Subcutaneous abdominal adipose tissue (tissue), 5 donors: ENCODE data around the gene TCF4.
A peak's percentile ranks its signal among the peaks of the same experiment; 100 is the strongest.

Experiments
- H3K27ac ChIP-seq: one replicate; pipeline ENCODE4 v1.7.0; 2013; ENCODE audit warnings: low read depth, mild to moderate bottlenecking, inconsistent platforms, low read length, moderate library complexity
- H3K27me3 ChIP-seq, 5 donors: one replicate each; pipeline ENCODE4 v1.7.0; 2013; ENCODE audit warnings: low read length in 5 of 5, inconsistent platforms in 1 of 5; ENCODE audit not compliant: control insufficient read depth in 5 of 5, insufficient read depth in 4 of 5
- H3K36me3 ChIP-seq, 5 donors: one replicate each; pipeline ENCODE4 v1.7.0; 2013; ENCODE audit warnings: low read length in 5 of 5; ENCODE audit not compliant: control insufficient read depth in 5 of 5, insufficient read depth in 5 of 5
- H3K4me1 ChIP-seq, 5 donors: one replicate each; pipeline ENCODE4 v1.7.0; 2013; ENCODE audit warnings: low read length in 5 of 5, mild to moderate bottlenecking in 3 of 5, moderate library complexity in 1 of 5; ENCODE audit not compliant: control insufficient read depth in 5 of 5, insufficient read depth in 5 of 5
- H3K4me3 ChIP-seq, 5 donors: one replicate each; pipeline ENCODE4 v1.7.0; 2013; ENCODE audit warnings: low read length in 5 of 5, low read depth in 1 of 5
- H3K9ac ChIP-seq, 5 donors: one replicate each; pipeline ENCODE4 v1.7.0; 2013; ENCODE audit warnings: low read length in 5 of 5, mild to moderate bottlenecking in 4 of 5, moderate library complexity in 3 of 5
- H3K9me3 ChIP-seq, 5 donors: one replicate each; pipeline ENCODE4 v1.7.0; 2013; ENCODE audit warnings: low read length in 5 of 5; ENCODE audit not compliant: control insufficient read depth in 5 of 5
- donor health status: healthy.
- donor health status: healthy.
- donor health status: healthy.
- donor health status: healthy.
- donor health status: healthy.

TCF4 gene

GRCh38 chr18:55309249-55309648 lies 278.7 kb downstream of the TCF4 start:
- Histone ChIP-seq H3K9me3 (no peaks in the 10 kb centered on the region), H3K36me3 (peaks cover 0 to 7% (median 0%) of the 10 kb centered on the region in 5 donors), H3K4me3 (no peak overlapping the region), H3K9ac (no peak overlapping the region), H3K4me1 (peaks cover 0 to 37% (median 16%) of the 10 kb centered on the region in 5 donors), H3K27me3 (no peaks in the 10 kb centered on the region), H3K27ac (no peak overlapping the region)

DNA sequence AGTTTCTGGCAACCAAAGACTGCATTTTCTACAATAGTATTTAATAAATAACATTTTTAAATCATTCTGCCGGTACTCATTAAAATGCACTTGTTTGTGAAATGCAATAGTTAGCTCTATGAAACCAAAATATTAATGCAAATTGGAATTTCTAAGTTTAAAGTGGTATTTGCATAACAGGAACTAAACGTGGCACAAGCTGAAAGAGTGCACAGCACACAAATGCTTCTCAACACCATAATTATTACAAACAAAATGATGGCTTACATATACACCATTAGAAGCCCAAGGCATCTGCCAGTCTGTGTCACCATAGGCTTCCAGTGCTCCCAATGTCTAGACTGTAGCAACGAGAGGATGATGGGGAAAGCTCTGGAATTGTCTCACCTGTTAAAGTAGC lies 280.5 kb downstream of the TCF4 start:
- H3K4me3 ChIP-seq, result no peak overlapping the region
- H3K4me1 ChIP-seq, result peaks cover under 1 to 45% (median 19%) of the 10 kb centered on the region in 5 donors
- H3K36me3 ChIP-seq, result peaks cover 0 to 7% (median 0%) of the 10 kb centered on the region in 5 donors
- H3K9ac ChIP-seq, result no peak overlapping the region
- H3K27me3 ChIP-seq, result no peaks in the 10 kb centered on the region
- H3K9me3 ChIP-seq, result no peaks in the 10 kb centered on the region
- H3K27ac ChIP-seq, result no peak overlapping the region

- H3K9ac ChIP-seq, result no peak overlapping the region
- H3K27me3 ChIP-seq, result no peaks in the 10 kb centered on the region
- H3K9me3 ChIP-seq, result no peaks in the 10 kb centered on the region
- H3K4me3 ChIP-seq, result no peak overlapping the region
- H3K36me3 ChIP-seq, result peaks cover 0 to 7% (median 0%) of the 10 kb centered on the region in 5 donors
- H3K4me1 ChIP-seq, result peaks cover 5 to 47% (median 26%) of the 10 kb centered on the region in 5 donors
- no peak overlapping the region for H3K27ac ChIP-seq
Observed at GRCh38 chr18:55306359-55307024, 281.5 kb downstream of the TCF4 start.

DNA sequence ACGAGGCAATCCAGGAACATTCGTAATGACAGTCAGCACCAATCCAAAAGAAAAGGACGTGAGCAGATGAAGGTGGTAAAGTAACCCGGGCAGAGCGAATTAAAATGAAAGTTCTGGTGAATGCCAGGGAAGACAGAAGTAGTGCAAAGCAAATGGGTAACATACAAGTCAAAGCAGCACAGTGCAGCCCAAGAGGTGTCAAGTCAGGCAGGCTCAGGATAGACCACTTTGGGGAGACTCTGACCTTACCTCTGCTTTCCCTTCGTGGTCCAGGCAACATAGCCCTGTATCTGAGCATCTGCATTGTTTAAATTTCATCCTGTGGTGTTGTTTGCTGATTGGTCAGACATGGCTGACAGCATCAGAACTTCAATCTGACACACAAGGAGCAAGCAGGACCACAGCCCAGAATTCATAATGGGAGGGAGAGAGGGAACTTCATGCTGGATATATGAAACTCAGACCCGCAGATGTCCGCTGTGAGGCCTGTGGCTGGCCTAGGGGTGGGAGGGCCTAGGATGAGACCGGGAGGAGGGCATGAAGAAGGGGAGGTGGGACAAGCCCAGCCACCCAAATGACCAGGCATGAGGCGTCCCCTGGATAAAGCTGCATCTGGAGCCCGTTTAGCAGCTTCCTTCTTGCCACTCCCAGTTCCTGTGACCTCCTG lies 285.7 kb downstream of the TCF4 start:
- H3K27ac ChIP-seq, result peak overlapping the region; percentile 42
- H3K36me3 ChIP-seq, result no peaks in the 10 kb centered on the region
- H3K4me3 ChIP-seq, result peak overlapping the region; percentile 6 to 62 (median 41)
- peak overlapping the region in 3 of 5 donors; percentile 1 to 59 (median 9) for H3K9ac ChIP-seq
- H3K4me1 ChIP-seq, result peaks cover 7 to 58% (median 37%) of the 10 kb centered on the region in 5 donors
- no peaks in the 10 kb centered on the region for H3K27me3 ChIP-seq
- H3K9me3 ChIP-seq, result no peaks in the 10 kb centered on the region

DNA sequence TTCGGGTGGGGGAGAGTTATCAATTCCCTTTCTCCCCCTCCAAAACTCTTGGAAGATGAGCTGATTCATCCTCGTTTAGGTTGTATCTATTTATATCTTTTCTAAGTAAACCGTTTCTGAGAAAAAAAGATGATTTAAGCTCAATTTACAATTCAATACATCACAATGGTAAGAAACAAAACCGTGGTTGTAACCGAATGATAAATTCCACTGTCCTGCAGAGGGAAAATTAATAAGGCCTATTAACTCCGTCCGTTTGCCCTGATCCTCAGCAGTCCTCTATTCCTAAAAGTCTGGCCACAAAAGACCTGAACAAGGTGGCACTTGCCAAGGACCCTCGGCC lies 286.2 kb downstream of the TCF4 start:
- peak overlapping the region in 3 of 5 donors; percentile 1 to 59 (median 9) for H3K9ac ChIP-seq
- no peaks in the 10 kb centered on the region for H3K27me3 ChIP-seq
- no peaks in the 10 kb centered on the region for H3K9me3 ChIP-seq
- peak overlapping the region; percentile 42 for H3K27ac ChIP-seq
- H3K36me3 ChIP-seq, result no peaks in the 10 kb centered on the region
- H3K4me3 ChIP-seq, result peak overlapping the region; percentile 6 to 62 (median 41)
- H3K4me1 ChIP-seq, result peaks cover 7 to 59% (median 35%) of the 10 kb centered on the region in 5 donors

DNA sequence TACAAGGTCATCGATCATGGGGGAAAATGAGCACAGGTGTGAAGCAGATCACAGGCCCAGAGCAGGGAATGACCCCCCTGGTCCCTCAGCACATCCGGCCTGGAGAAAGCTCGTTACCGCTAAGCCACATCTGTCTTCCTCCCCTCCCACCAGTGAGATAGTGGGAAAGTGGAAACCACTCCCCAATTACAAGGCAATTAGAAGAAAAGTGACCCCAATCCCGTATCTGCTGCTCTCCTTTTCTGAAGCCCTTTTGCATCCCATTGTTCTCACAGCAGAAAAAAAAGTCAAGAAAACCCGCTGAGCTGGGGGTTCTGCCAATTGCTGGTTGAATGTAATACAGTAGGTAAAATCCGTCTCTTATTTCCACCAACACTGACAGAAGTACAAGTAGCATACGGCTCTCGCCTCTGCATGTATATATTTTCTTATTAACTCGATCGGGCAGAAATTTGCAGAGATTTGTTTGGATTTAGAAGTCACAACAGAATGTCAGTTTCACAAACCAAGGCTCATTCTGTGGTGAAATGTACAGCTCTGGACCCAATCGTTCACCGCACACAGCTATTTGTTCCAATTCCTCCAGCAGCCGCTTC lies 287.0 kb downstream of the TCF4 start:
- H3K4me3 ChIP-seq, result peak overlapping the region in 4 of 5 donors; percentile 39 to 42 (median 40)

GRCh38 chr18:55300421-55300935 lies 287.5 kb downstream of the TCF4 start:
- Histone ChIP-seq H3K9me3 (no peaks in the 10 kb centered on the region), H3K27me3 (no peaks in the 10 kb centered on the region), H3K27ac (no peak overlapping the region), H3K9ac (peak overlapping the region in 1 of 5 donors; percentile 23), H3K4me1 (peaks cover 7 to 59% (median 27%) of the 10 kb centered on the region in 5 donors), H3K36me3 (no peaks in the 10 kb centered on the region), H3K4me3 (peak overlapping the region in 4 of 5 donors; percentile 39 to 42 (median 40))

More for the DNA sequence above, 287.0 kb downstream of the TCF4 start:
- Histone ChIP-seq H3K4me1 (peaks cover 7 to 59% (median 28%) of the 10 kb centered on the region in 5 donors), H3K36me3 (no peaks in the 10 kb centered on the region), H3K27ac (peak overlapping the region; percentile 42), H3K9me3 (no peaks in the 10 kb centered on the region), H3K9ac (peak overlapping the region in 1 of 5 donors; percentile 23), H3K27me3 (no peaks in the 10 kb centered on the region)

GRCh38 chr18:55296778-55297177 lies 291.2 kb downstream of the TCF4 start:
- Histone ChIP-seq H3K27me3 (no peaks in the 10 kb centered on the region), H3K4me3 (no peak overlapping the region), H3K36me3 (peaks cover 0 to 6% (median 3%) of the 10 kb centered on the region in 5 donors), H3K9me3 (no peaks in the 10 kb centered on the region), H3K27ac (no peak overlapping the region), H3K4me1 (peaks cover 2 to 37% (median 13%) of the 10 kb centered on the region in 5 donors), H3K9ac (no peak overlapping the region)

GRCh38 chr18:55296115-55296514 lies 291.9 kb downstream of the TCF4 start:
- Histone ChIP-seq H3K4me3 (no peak overlapping the region), H3K27ac (no peak overlapping the region), H3K9ac (no peak overlapping the region)

GRCh38 chr18:55290898-55291297 lies 297.1 kb downstream of the TCF4 start:
- H3K9ac ChIP-seq, result no peak overlapping the region
- peaks cover 0 to 54% (median 14%) of the 10 kb centered on the region in 5 donors for H3K4me1 ChIP-seq
- H3K36me3 ChIP-seq, result peaks cover 0 to 6% (median 3%) of the 10 kb centered on the region in 5 donors
- no peaks in the 10 kb centered on the region for H3K27me3 ChIP-seq
- H3K9me3 ChIP-seq, result no peaks in the 10 kb centered on the region
- H3K4me3 ChIP-seq, result no peak overlapping the region
- H3K27ac ChIP-seq, result no peak overlapping the region

More at GRCh38 chr18:55296115-55296514, 291.9 kb downstream of the TCF4 start:
- Histone ChIP-seq H3K9me3 (no peaks in the 10 kb centered on the region), H3K36me3 (peaks cover 0 to 6% (median 3%) of the 10 kb centered on the region in 5 donors), H3K27me3 (no peaks in the 10 kb centered on the region), H3K4me1 (peaks cover 0 to 36% (median 8%) of the 10 kb centered on the region in 5 donors)
